MCF 10A (cell line): ENCODE data around the gene CD34. TPM values are rescaled to one million over a fixed set of nuclear protein-coding genes. Genes with fewer than 3 reads are reported as not detected.

ENCODE experiments used
- BruUV-seq: library from RNA; stranded (reverse); fragments of 400-500 nt; replicated peaks from 2 replicates; lab custom pipeline; 2021; lab: Mats Ljungman, UMichigan
- CTCF ChIA-PET: fragments of 300-600 bp; sonication (Branson Sonifier 250); formaldehyde crosslinking; extraction: SDS; loops from one replicate; lab custom pipeline; 2021; ENCODE audit warnings: antibody characterized with exemption, inconsistent platforms; lab: Yijun Ruan, JAX
- POLR2A ChIA-PET: fragments of 300-600, 350-650 bp; sonication (Branson Sonifier 250); formaldehyde crosslinking; extraction: SDS; loops from one replicate; lab custom pipeline; 2020; ENCODE audit warnings: antibody characterized with exemption, inconsistent platforms; lab: Yijun Ruan, JAX
- DNase-seq: peaks from one replicate; pipeline ENCODE4 v3.0.0-alpha.2; 2018; ENCODE audit not compliant: unreplicated experiment
- H3K27ac Mint-ChIP-seq: one replicate; pipeline ENCODE4 v1.8.0; 2022; ENCODE audit warnings: mild to moderate bottlenecking, low read depth, mixed read lengths; ENCODE audit not compliant: unreplicated experiment
- H3K27me3 Mint-ChIP-seq: one replicate; pipeline ENCODE4 v1.8.0; 2022; ENCODE audit warnings: mixed read lengths; ENCODE audit not compliant: insufficient read depth, unreplicated experiment
- H3K36me3 Mint-ChIP-seq: one replicate; pipeline ENCODE4 v1.8.0; 2022; ENCODE audit warnings: mild to moderate bottlenecking, moderate library complexity, mixed read lengths; ENCODE audit not compliant: insufficient read depth, unreplicated experiment
- H3K4me1 Mint-ChIP-seq: one replicate; pipeline ENCODE4 v1.8.0; 2022; ENCODE audit warnings: mixed read lengths; ENCODE audit not compliant: insufficient read depth, unreplicated experiment
- H3K4me3 Mint-ChIP-seq: one replicate; pipeline ENCODE4 v1.8.0; 2022; ENCODE audit warnings: mild to moderate bottlenecking, moderate library complexity, mixed read lengths; ENCODE audit not compliant: unreplicated experiment
- H3K9me3 Mint-ChIP-seq: one replicate; pipeline ENCODE4 v1.8.0; 2022; ENCODE audit warnings: mixed read lengths; ENCODE audit not compliant: unreplicated experiment
- CTCF ChIP-seq: fragments of 200-600 bp; IDR thresholded peaks from one replicate; pipeline ENCODE4 v1.8.0; 2022; ENCODE audit warnings: antibody characterized with exemption, mild to moderate bottlenecking; ENCODE audit not compliant: unreplicated experiment
- intact Hi-C: fragments of 100-400 bp; cut with micrococcal nuclease; formaldehyde crosslinking; loops from 2 replicates; pipeline ENCODE4 v1.14.1; 2022
- total RNA-seq: library from RNA; stranded (reverse); gene quantifications from 2 replicates; pipeline ENCODE4 v1.2.3, GENCODE V29; 2022

CD34 gene
- total RNA-seq, 1 experiment from 2014 or later: not detected

- Mint-ChIP-seq H3K36me3 (peaks cover 21% of the 10 kb centered on the region), H3K4me3 (no peak overlapping the region), H3K27ac (peak overlapping the region; percentile 94), H3K9me3 (no peaks in the 10 kb centered on the region), H3K4me1 (peaks cover 59% of the 10 kb centered on the region), H3K27me3 (no peaks in the 10 kb centered on the region)
- no TSS peak for BruUV-seq
- POLR2A ChIA-PET: interaction anchor here (0.8 to 6.5 kb wide), 7 partner anchors 8 to 26 kb away, joined by 5 to 110 read pairs (median 17); no protein-coding TSS in a partner anchor
- TF ChIP-seq CTCF: no peak
- CTCF ChIA-PET: interaction anchor here (0.7 to 4.3 kb wide), 15 partner anchors 9 to 148 kb away, joined by 3 to 46 read pairs (median 4); no protein-coding TSS in a partner anchor
- intact Hi-C loops: no loop called here
- no peak for DNase-seq
Measured at GRCh38 chr1:207849646-207850045, 61.3 kb downstream of the CD34 start.

- Mint-ChIP-seq H3K27ac (peak overlapping the region; percentile 94), H3K4me1 (peaks cover 65% of the 10 kb centered on the region), H3K4me3 (no peak overlapping the region), H3K36me3 (peaks cover 23% of the 10 kb centered on the region), H3K27me3 (no peaks in the 10 kb centered on the region), H3K9me3 (no peaks in the 10 kb centered on the region)
- BruUV-seq: no TSS peak
- POLR2A ChIA-PET: interaction anchor here (0.8 to 6.5 kb wide), 10 partner anchors 8 to 48 kb away, joined by 3 to 110 read pairs (median 10); no protein-coding TSS in a partner anchor
- CTCF ChIA-PET: interaction anchor here (0.8 to 4.3 kb wide), 11 partner anchors 8 to 149 kb away, joined by 3 to 46 read pairs (median 4); no protein-coding TSS in a partner anchor
- no peak for DNase-seq
- TF ChIP-seq CTCF: no peak
- intact Hi-C loops: no loop called here
Measured at GRCh38 chr1:207849016-207849415, 61.9 kb downstream of the CD34 start.

GRCh38 chr1:207848234-207848633 lies 62.7 kb downstream of the CD34 start:
- peak; percentile 94 for DNase-seq
- POLR2A ChIA-PET: interaction anchor here (0.6 to 6.5 kb wide), 26 partner anchors 9 to 1963 kb away, joined by 3 to 110 read pairs (median 4); partner anchors contain the start of genes CD46 and CD55
- BruUV-seq: no TSS peak
- Mint-ChIP-seq H3K9me3 (no peaks in the 10 kb centered on the region), H3K27me3 (no peaks in the 10 kb centered on the region), H3K27ac (peak overlapping the region; percentile 94), H3K4me1 (peaks cover 73% of the 10 kb centered on the region), H3K4me3 (peak overlapping the region; percentile 62), H3K36me3 (peaks cover 26% of the 10 kb centered on the region)
- CTCF ChIA-PET: interaction anchor here (0.6 to 4.3 kb wide), 17 partner anchors 10 to 1790 kb away, joined by 3 to 46 read pairs (median 5); no protein-coding TSS in a partner anchor
- no peak for TF ChIP-seq CTCF
- intact Hi-C loops: loop anchor here (1.0 kb wide), 1 partner anchor 20 kb away; no protein-coding TSS in a partner anchor

- peaks cover 73% of the 10 kb centered on the region for H3K4me1 Mint-ChIP-seq
- CTCF ChIA-PET: interaction anchor here (0.6 to 4.3 kb wide), 7 partner anchors 17 to 1981 kb away, joined by 3 to 46 read pairs (median 6); partner anchors contain the start of gene UTP25
- H3K27me3 Mint-ChIP-seq: no peaks in the 10 kb centered on the region
- H3K9me3 Mint-ChIP-seq: no peaks in the 10 kb centered on the region
- peak overlapping the region; percentile 94 for H3K27ac Mint-ChIP-seq
- BruUV-seq: no TSS peak
- intact Hi-C loops: no loop called here
- peak overlapping the region; percentile 4 for H3K4me3 Mint-ChIP-seq
- peak; percentile 72 for DNase-seq
- POLR2A ChIA-PET: interaction anchor here (0.7 to 6.5 kb wide), 18 partner anchors 10 to 526 kb away, joined by 3 to 110 read pairs (median 5); partner anchors contain the start of genes CD46 and CD55
- no peak for TF ChIP-seq CTCF
- peaks cover 28% of the 10 kb centered on the region for H3K36me3 Mint-ChIP-seq
Measured at GRCh38 chr1:207847116-207847515, 63.8 kb downstream of the CD34 start.
